HTERT RPE-1 (cell line): ENCODE results near the gene PLCB3.

Source experiments
- in situ Hi-C: fragments of 300-500 bp; cut with MboI; formaldehyde crosslinking; loops from 4 replicates; pipeline ENCODE4 v1.14.3; 2020; ENCODE audit warnings: low sequenced_read_pairs

The PLCB3 gene

GRCh38 chr11:64251016-64251752, at the start of gene PLCB3:
Gene PLCB3 (plus strand): TSS chr11:64251530. CDS start chr11:64251650, 120 bp downstream.
- in situ Hi-C loops, result no loop called here

- in situ Hi-C loops, result no loop called here
Observed at GRCh38 chr11:64201543-64201942, 49.8 kb upstream of the PLCB3 start.

- in situ Hi-C loops, result no loop called here
Observed at GRCh38 chr11:64202992-64203391, 48.3 kb upstream of the PLCB3 start.

GRCh38 chr11:64203421-64204079, 47.8 kb upstream of the PLCB3 start:
- in situ Hi-C loops, result no loop called here

- in situ Hi-C loops, result no loop called here
Observed at GRCh38 chr11:64204080-64204440, 47.3 kb upstream of the PLCB3 start.

GRCh38 chr11:64204464-64204989, 46.8 kb upstream of the PLCB3 start:
- in situ Hi-C loops, result no loop called here

- in situ Hi-C loops, result no loop called here
Observed at GRCh38 chr11:64206457-64207255, 44.7 kb upstream of the PLCB3 start, which contains the start of gene FERMT3. Gene FERMT3 (plus strand): TSS chr11:64206721. CDS start chr11:64207365, 644 bp downstream.

GRCh38 chr11:64207256-64208085, 43.9 kb upstream of the PLCB3 start:
- in situ Hi-C loops, result no loop called here

GRCh38 chr11:64208086-64208795, 43.1 kb upstream of the PLCB3 start:
- in situ Hi-C loops, result no loop called here

- in situ Hi-C loops, result no loop called here
Observed at GRCh38 chr11:64208796-64209562, 42.4 kb upstream of the PLCB3 start.

- in situ Hi-C loops, result no loop called here
Observed at GRCh38 chr11:64209563-64209843, 41.8 kb upstream of the PLCB3 start.

GRCh38 chr11:64210301-64211020, 40.9 kb upstream of the PLCB3 start:
- in situ Hi-C loops, result no loop called here

- in situ Hi-C loops, result no loop called here
Observed at GRCh38 chr11:64211181-64211872, 40.0 kb upstream of the PLCB3 start.

- in situ Hi-C loops, result no loop called here
Observed at GRCh38 chr11:64216879-64217278, 34.5 kb upstream of the PLCB3 start.

GRCh38 chr11:64218628-64219353, 32.5 kb upstream of the PLCB3 start:
- in situ Hi-C loops, result no loop called here

GRCh38 chr11:64219354-64219684, 32.0 kb upstream of the PLCB3 start:
- in situ Hi-C loops, result no loop called here

- in situ Hi-C loops, result no loop called here
Observed at GRCh38 chr11:64219755-64220154, 31.6 kb upstream of the PLCB3 start.

GRCh38 chr11:64220271-64220670, 31.1 kb upstream of the PLCB3 start:
- in situ Hi-C loops, result no loop called here
